ENCODE results near the gene SLC5A6. TPM values are rescaled to one million over a fixed set of nuclear protein-coding genes. Genes with fewer than 3 reads are reported as not detected.

SLC5A6 gene
- total RNA-seq, 1 donor from 2014 or later, result 76.3 TPM

- DNase-seq (ENCODE audit: extremely low spot score, unreplicated experiment), result peak; percentile 94
- peak within 1 kb of the TSS; percentile 95 for H3K4me3 Mint-ChIP-seq
- peaks cover 38% of the 10 kb centered on the region for H3K4me1 Mint-ChIP-seq (ENCODE audit: unreplicated experiment)
- H3K27me3 Mint-ChIP-seq, result no peaks in the 10 kb centered on the region
- TF ChIP-seq, protein P1, sequence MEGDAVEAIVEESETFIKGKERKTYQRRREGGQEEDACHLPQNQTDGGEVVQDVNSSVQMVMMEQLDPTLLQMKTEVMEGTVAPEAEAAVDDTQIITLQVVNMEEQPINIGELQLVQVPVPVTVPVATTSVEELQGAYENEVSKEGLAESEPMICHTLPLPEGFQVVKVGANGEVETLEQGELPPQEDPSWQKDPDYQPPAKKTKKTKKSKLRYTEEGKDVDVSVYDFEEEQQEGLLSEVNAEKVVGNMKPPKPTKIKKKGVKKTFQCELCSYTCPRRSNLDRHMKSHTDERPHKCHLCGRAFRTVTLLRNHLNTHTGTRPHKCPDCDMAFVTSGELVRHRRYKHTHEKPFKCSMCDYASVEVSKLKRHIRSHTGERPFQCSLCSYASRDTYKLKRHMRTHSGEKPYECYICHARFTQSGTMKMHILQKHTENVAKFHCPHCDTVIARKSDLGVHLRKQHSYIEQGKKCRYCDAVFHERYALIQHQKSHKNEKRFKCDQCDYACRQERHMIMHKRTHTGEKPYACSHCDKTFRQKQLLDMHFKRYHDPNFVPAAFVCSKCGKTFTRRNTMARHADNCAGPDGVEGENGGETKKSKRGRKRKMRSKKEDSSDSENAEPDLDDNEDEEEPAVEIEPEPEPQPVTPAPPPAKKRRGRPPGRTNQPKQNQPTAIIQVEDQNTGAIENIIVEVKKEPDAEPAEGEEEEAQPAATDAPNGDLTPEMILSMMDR (conservative IDR thresholded peaks at IDR 0.05), result peak; percentile 52
- peaks cover 43% of the 10 kb centered on the region for H3K36me3 Mint-ChIP-seq
- peak within 1 kb of the TSS; percentile 98 for H3K27ac Mint-ChIP-seq
- H3K9me3 Mint-ChIP-seq, result no peaks in the 10 kb centered on the region
Observed at GRCh38 chr2:27217173-27218121, 5.4 kb upstream of the SLC5A6 start, which contains the start of gene CAD. CAD (plus strand) TSS chr2:27217369; CDS start chr2:27217552, 183 bp downstream.

- Mint-ChIP-seq H3K27ac (peak overlapping the region; percentile 98), H3K36me3 (peaks cover 39% of the 10 kb centered on the region), H3K9me3 (no peaks in the 10 kb centered on the region), H3K4me1 (ENCODE audit: unreplicated experiment) (peaks cover 38% of the 10 kb centered on the region), H3K27me3 (no peaks in the 10 kb centered on the region), H3K4me3 (peak overlapping the region; percentile 95)
- no peak for DNase-seq (ENCODE audit: extremely low spot score, unreplicated experiment)
- TF ChIP-seq, protein P1 (conservative IDR thresholded peaks at IDR 0.05), result no peak
Observed at GRCh38 chr2:27216416-27217137, 4.5 kb upstream of the SLC5A6 start.

DNA sequence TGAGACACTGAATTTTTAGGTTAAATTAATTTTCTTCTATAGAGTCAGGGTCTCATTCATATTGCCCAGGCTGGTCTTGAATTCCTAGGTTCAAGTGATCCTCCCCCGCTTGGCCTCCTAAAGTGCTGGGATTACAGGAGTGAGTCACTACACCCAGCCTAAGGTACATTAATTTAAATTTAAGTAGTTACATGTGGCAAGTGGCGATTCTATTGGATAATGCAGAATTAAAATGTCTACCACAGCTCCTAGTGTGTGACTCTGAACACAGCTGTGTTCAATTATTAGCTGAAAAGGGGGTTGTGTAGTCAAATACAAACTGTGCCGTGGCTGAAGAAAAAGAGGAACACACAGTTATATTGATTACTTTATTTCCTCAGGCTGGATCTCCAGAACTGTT, 2.9 kb upstream of the SLC5A6 start:
- Mint-ChIP-seq H3K36me3 (peaks cover 31% of the 10 kb centered on the region), H3K4me1 (ENCODE audit: unreplicated experiment) (peaks cover 44% of the 10 kb centered on the region), H3K4me3 (peak overlapping the region; percentile 95), H3K27me3 (no peaks in the 10 kb centered on the region), H3K27ac (peak overlapping the region; percentile 60), H3K9me3 (no peaks in the 10 kb centered on the region)
- TF ChIP-seq, protein P1 (conservative IDR thresholded peaks at IDR 0.05), result no peak
- DNase-seq (ENCODE audit: extremely low spot score, unreplicated experiment), result no peak

GRCh38 chr2:27212626-27213471, 781 bp upstream of the SLC5A6 start:
- Mint-ChIP-seq H3K9me3 (no peaks in the 10 kb centered on the region), H3K27me3 (no peaks in the 10 kb centered on the region), H3K36me3 (peaks cover 30% of the 10 kb centered on the region), H3K4me3 (peak overlapping the region; percentile 99), H3K4me1 (ENCODE audit: unreplicated experiment) (peaks cover 42% of the 10 kb centered on the region), H3K27ac (peak overlapping the region; percentile 99)
- no peak for DNase-seq (ENCODE audit: extremely low spot score, unreplicated experiment)
- TF ChIP-seq, protein P1 (conservative IDR thresholded peaks at IDR 0.05), result no peak
